Measurements from ENCODE around the gene INPP4B. TPM values are rescaled to one million over a fixed set of nuclear protein-coding genes. Genes with fewer than 3 reads are reported as not detected.

The INPP4B gene
- total RNA-seq, 2 experiments from 2014 or later = 43.7 to 44.7 TPM

DNA sequence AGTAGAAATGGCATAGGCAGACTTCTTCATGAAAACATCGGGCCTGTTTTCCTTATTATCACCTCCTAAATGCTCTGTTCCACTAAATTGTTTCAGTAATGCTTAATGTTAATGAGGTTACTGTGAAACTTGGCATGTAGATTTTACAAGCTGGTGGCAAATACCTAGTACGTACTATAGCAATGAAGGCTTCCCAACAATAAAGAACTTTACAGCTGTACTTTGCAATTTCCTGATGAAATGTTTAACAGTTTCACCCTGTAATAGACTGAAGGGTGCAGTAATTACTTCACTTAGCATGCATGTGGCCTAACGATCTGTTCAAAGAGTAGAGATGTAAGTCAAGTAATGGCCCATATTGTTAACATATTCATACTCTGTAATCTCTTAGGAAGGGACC, 685.0 kb downstream of the INPP4B start:
- POLR2A ChIA-PET = no interaction called here
- Mint-ChIP-seq H3K27me3 (ENCODE audit: low read depth) (no peaks in the 10 kb centered on the region), H3K4me1 (ENCODE audit: low read depth) (no peaks in the 10 kb centered on the region), H3K27ac (no peak overlapping the region), H3K9me3 (ENCODE audit: insufficient read depth) (no peaks in the 10 kb centered on the region), H3K36me3 (ENCODE audit: low read depth) (peaks cover 42% of the 10 kb centered on the region), H3K4me3 (no peak overlapping the region)
- CTCF ChIA-PET = no interaction called here
- ATAC-seq = no peak
- DNase-seq = no peak

DNA sequence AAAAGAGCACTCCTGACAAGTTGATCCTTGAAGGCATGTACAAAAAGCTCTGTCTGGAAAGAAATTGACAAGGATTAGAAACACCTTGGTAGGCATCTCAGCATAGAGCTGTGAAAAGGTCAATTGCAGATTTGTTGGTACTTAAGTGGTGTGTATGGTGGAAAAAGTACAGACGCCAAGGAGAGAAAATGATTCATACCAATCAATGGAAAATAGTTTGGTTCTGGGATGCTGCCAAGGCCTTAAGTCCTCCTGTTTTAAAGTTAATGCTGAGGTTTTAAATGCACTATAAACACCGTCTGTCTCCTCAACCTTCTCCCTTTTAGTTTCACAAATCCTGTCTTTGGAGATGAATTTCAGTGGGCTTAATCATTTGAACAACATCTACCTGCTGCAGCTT, 685.6 kb downstream of the INPP4B start:
- peaks cover 40% of the 10 kb centered on the region for H3K36me3 Mint-ChIP-seq (ENCODE audit: low read depth)
- no peak for DNase-seq
- no peak overlapping the region for H3K4me3 Mint-ChIP-seq

DNA sequence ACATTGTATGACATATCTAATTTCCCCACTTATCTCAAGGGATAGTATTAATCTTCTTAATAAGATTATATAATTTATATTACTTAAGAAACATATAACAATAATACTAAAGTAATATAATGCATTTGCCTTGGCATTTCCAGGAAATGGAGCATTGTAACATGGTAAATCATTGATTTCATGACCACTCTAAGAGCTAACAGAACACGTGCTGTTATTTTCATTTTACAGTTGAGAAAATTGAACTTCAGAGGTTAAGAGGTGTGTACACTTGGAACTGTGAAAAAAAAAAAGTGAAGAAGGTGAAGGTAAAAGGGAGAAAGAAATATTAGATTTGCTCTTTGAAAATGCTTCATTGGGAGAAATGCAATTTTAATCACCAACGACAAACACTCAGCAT, 687.1 kb downstream of the INPP4B start:
- H3K27me3 Mint-ChIP-seq (ENCODE audit: low read depth) = no peaks in the 10 kb centered on the region
- DNase-seq = no peak
- H3K36me3 Mint-ChIP-seq (ENCODE audit: low read depth) = peaks cover 38% of the 10 kb centered on the region
- no peak overlapping the region for H3K27ac Mint-ChIP-seq
- H3K4me3 Mint-ChIP-seq = no peak overlapping the region
- no peaks in the 10 kb centered on the region for H3K9me3 Mint-ChIP-seq (ENCODE audit: insufficient read depth)
- POLR2A ChIA-PET = no interaction called here
- CTCF ChIA-PET = no interaction called here
- ATAC-seq = no peak
- no peaks in the 10 kb centered on the region for H3K4me1 Mint-ChIP-seq (ENCODE audit: low read depth)

More for the DNA sequence above, 685.6 kb downstream of the INPP4B start:
- Mint-ChIP-seq H3K4me1 (ENCODE audit: low read depth) (no peaks in the 10 kb centered on the region), H3K27me3 (ENCODE audit: low read depth) (no peaks in the 10 kb centered on the region), H3K9me3 (ENCODE audit: insufficient read depth) (no peaks in the 10 kb centered on the region), H3K27ac (no peak overlapping the region)
- POLR2A ChIA-PET = no interaction called here
- no peak for ATAC-seq
- CTCF ChIA-PET = no interaction called here

DNA sequence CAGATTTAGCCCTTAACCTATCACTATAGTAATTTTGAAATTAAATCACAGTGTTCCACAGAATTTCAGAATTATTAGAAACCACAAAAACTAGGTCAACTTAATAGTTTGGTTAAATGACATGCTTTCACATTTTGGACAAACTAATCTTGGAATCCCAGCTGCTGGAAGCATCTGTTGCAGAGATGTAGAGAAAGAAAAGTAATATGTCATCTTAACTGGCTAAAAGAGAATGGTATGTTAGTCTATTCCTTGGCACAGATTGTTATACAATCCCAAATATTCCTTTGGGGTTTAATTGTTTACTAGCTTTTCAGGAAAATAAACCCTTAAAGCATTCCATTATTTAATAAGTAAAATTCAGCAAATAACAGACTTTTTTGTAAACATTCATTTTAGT, 689.8 kb downstream of the INPP4B start:
- ChIA-PET POLR2A (no interaction called here), CTCF (no interaction called here)
- DNase-seq = no peak
- H3K36me3 Mint-ChIP-seq (ENCODE audit: low read depth) = peaks cover 37% of the 10 kb centered on the region
- no peak overlapping the region for H3K27ac Mint-ChIP-seq
- no peaks in the 10 kb centered on the region for H3K9me3 Mint-ChIP-seq (ENCODE audit: insufficient read depth)
- H3K4me3 Mint-ChIP-seq = no peak overlapping the region
- H3K4me1 Mint-ChIP-seq (ENCODE audit: low read depth) = no peaks in the 10 kb centered on the region
- no peaks in the 10 kb centered on the region for H3K27me3 Mint-ChIP-seq (ENCODE audit: low read depth)
- ATAC-seq = no peak

DNA sequence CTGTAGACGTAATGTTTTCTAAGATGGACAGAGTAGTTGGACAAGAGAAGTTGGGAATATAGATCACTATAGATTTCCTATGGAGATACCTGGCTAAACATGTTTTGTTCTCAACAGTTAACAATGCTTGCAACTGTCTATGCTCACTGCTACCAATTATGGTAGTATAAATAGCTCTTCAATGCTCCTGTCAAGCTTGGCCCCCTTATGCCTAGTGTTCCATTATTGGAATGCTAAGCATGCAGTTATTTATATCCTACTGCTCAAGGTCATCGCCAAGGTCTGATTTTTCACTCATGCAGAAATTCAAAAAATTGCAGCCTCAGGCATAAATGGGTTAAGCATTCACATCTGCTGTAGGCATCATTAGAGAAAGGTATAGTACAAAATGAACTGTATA, 690.8 kb downstream of the INPP4B start:
- no peaks in the 10 kb centered on the region for H3K4me1 Mint-ChIP-seq (ENCODE audit: low read depth)
- DNase-seq (no peak), ATAC-seq (no peak)
- no peaks in the 10 kb centered on the region for H3K27me3 Mint-ChIP-seq (ENCODE audit: low read depth)
- POLR2A ChIA-PET = no interaction called here
- peaks cover 32% of the 10 kb centered on the region for H3K36me3 Mint-ChIP-seq (ENCODE audit: low read depth)
- H3K9me3 Mint-ChIP-seq (ENCODE audit: insufficient read depth) = no peaks in the 10 kb centered on the region
- CTCF ChIA-PET = no interaction called here
- H3K27ac Mint-ChIP-seq = no peak overlapping the region
- H3K4me3 Mint-ChIP-seq = no peak overlapping the region

DNA sequence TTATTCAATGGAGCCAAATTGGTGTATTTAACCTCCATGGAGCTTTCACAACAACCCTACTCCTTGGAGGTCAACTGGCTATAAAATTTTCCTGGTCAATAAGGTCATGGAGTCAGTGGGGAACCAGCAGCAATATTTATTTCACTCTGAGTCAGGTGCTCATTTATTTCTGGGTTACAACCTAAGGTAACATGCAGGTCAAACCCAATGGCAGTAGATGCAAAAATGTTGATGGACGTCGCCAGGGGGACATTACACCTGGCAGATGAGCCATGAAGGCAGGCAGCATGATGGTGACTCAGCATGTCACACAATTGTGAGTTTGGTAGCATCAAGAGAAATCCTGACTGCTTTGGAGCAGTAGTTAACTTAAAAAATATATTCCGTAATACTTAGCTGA, 695.6 kb downstream of the INPP4B start:
- ATAC-seq = no peak
- CTCF ChIA-PET = no interaction called here
- POLR2A ChIA-PET = interaction anchor here (1.3 kb wide), 1 partner anchor 9 kb away, joined by 3 read pairs; no protein-coding TSS in a partner anchor

DNA sequence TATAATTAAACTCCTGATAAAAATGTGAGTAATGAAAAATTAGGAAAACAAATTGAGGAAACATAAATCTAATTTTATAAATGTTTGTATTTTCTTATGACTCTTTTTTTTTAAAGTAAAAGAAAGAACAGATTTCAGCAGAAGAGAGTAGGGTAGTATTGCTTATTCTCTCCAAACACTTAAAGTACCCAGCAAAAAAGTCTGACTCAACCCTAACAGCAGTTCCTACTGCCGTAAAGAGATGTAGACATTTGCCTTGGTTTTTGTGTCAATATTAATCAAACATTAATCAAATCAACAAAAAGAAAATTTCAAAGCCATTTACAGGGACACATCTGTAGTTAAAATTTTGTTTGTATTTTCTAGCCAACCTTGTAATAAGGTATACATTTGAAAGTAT, 701.3 kb downstream of the INPP4B start:
- Mint-ChIP-seq H3K36me3 (ENCODE audit: low read depth) (peaks cover 33% of the 10 kb centered on the region), H3K27me3 (ENCODE audit: low read depth) (no peaks in the 10 kb centered on the region), H3K4me3 (no peak overlapping the region), H3K9me3 (ENCODE audit: insufficient read depth) (no peaks in the 10 kb centered on the region), H3K27ac (no peak overlapping the region), H3K4me1 (ENCODE audit: low read depth) (peaks cover 5% of the 10 kb centered on the region)
- ChIA-PET POLR2A (no interaction called here), CTCF (no interaction called here)
- ATAC-seq (no peak), DNase-seq (no peak)

More for the DNA sequence above, 695.6 kb downstream of the INPP4B start:
- H3K27me3 Mint-ChIP-seq (ENCODE audit: low read depth) = no peaks in the 10 kb centered on the region
- H3K4me3 Mint-ChIP-seq = no peak overlapping the region
- DNase-seq = no peak
- H3K4me1 Mint-ChIP-seq (ENCODE audit: low read depth) = no peaks in the 10 kb centered on the region
- H3K9me3 Mint-ChIP-seq (ENCODE audit: insufficient read depth) = no peaks in the 10 kb centered on the region
- H3K36me3 Mint-ChIP-seq (ENCODE audit: low read depth) = peaks cover 22% of the 10 kb centered on the region
- H3K27ac Mint-ChIP-seq = no peak overlapping the region

DNA sequence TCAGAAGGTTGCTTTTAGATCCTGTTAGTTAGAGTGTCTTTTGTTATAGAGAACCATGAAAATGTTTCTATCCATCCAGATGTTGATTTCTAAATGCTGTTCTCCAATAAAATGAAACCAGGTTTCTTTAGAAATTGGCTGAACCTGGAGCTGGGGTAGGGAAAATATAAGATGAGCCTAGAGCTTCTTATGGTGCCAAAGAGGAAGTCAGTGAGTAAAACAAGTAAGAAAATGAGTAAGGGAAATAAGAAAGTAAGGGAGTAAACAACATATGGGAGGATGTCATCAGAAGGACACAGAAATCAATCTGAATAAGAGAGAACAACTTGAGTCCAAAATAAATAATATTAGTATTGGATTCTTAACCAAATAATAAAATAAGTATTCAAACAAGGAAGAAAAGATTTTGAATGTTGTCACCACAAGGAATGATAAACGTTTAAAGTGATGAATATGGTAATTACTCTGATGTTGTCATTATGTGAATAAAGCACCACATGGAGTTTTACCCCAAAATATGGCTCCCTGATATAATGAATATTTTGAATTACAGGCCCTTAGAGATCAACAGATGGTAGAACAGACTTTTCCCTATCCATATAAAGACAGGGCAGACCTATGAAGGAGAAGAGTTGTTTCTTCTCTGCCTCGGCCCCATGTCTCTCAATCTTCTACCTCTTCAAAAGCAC, 703.6 kb downstream of the INPP4B start:
- ChIA-PET CTCF (no interaction called here), POLR2A (no interaction called here)
- no peak for DNase-seq
- Mint-ChIP-seq H3K4me1 (ENCODE audit: low read depth) (peaks cover 5% of the 10 kb centered on the region), H3K27me3 (ENCODE audit: low read depth) (no peaks in the 10 kb centered on the region), H3K4me3 (no peak overlapping the region), H3K9me3 (ENCODE audit: insufficient read depth) (no peaks in the 10 kb centered on the region), H3K36me3 (ENCODE audit: low read depth) (peaks cover 30% of the 10 kb centered on the region), H3K27ac (peak overlapping the region; percentile 40)
- no peak for ATAC-seq

DNA sequence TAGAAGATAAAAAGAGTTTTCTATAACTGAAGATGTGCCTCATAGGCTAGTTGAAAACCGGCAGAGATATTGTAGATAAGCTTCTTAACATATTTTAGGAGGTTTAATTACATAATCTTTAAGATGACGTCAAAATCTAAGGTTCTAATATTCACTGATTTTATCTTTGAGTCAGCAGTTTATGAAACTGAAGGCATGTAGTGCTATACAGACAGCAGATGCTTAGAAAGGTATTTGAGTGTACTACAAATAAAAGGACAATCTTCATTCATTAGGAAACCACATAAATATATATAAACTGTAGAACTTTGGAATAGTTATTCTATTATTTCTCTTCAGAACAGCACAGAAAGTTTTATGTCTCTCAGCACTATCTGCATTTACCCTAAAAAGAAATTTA, 704.9 kb downstream of the INPP4B start:
- Mint-ChIP-seq H3K27me3 (ENCODE audit: low read depth) (no peaks in the 10 kb centered on the region), H3K27ac (no peak overlapping the region), H3K9me3 (ENCODE audit: insufficient read depth) (no peaks in the 10 kb centered on the region), H3K4me1 (ENCODE audit: low read depth) (peaks cover 5% of the 10 kb centered on the region), H3K4me3 (no peak overlapping the region), H3K36me3 (ENCODE audit: low read depth) (peaks cover 35% of the 10 kb centered on the region)
- no peak for DNase-seq
- ATAC-seq = no peak
- ChIA-PET POLR2A (interaction anchor here (1.2 kb wide), 1 partner anchor 9 kb away, joined by 3 read pairs; no protein-coding TSS in a partner anchor), CTCF (no interaction called here)

DNA sequence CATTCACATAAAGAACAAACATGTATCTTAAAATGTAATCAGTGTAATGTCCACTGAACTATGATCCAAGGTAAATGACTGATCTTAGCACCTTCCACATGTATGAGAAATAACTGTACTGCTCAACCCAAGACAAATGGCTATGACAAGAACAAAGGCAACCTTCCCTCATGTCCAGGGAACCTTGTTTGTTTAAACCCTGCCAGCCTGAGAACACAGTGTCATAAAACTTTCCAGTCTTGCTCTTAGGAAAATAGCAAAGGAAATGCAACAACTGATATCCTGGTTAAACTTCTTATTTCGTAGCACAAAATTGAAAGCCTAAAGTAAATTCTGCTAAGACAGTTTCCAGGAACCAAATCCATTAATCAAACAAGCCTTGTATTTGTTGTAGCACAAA, 715.4 kb downstream of the INPP4B start:
- POLR2A ChIA-PET = no interaction called here
- DNase-seq = no peak
- CTCF ChIA-PET = interaction anchor here (0.9 to 1.8 kb wide), 2 partner anchors 717 to 824 kb away, joined by 4 read pairs; no protein-coding TSS in a partner anchor
- Mint-ChIP-seq H3K27ac (no peak overlapping the region), H3K36me3 (ENCODE audit: low read depth) (peaks cover 6% of the 10 kb centered on the region), H3K4me3 (no peak overlapping the region), H3K27me3 (ENCODE audit: low read depth) (no peaks in the 10 kb centered on the region), H3K4me1 (ENCODE audit: low read depth) (peaks cover 10% of the 10 kb centered on the region), H3K9me3 (ENCODE audit: insufficient read depth) (no peaks in the 10 kb centered on the region)
- ATAC-seq = no peak

DNA sequence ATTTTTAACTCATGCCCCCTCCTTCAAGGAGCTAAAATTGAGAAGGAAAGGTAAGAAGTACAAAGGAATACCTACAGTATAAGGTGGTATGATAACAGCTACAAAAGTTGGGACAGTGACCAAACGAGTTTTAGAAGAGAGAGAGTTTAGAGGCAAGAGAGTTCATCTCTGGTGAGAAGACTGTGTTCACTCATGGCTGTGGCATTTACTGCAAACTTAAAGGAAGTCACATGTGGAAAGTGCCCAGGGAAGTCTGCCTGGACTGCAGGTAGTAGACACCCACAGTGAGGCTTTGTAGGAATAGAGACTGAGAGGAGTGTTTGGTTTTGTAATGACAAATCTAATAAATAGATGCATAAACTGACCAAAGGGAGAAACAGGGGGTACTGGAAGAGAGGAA, 716.2 kb downstream of the INPP4B start:
- Mint-ChIP-seq H3K4me3 (no peak overlapping the region), H3K4me1 (ENCODE audit: low read depth) (peaks cover 10% of the 10 kb centered on the region), H3K27me3 (ENCODE audit: low read depth) (no peaks in the 10 kb centered on the region), H3K36me3 (ENCODE audit: low read depth) (peaks cover 6% of the 10 kb centered on the region), H3K27ac (no peak overlapping the region), H3K9me3 (ENCODE audit: insufficient read depth) (no peaks in the 10 kb centered on the region)
- DNase-seq (no peak), ATAC-seq (no peak)
- ChIA-PET CTCF (interaction anchor here (1.8 kb wide), 1 partner anchor 718 kb away, joined by 4 read pairs; no protein-coding TSS in a partner anchor), POLR2A (no interaction called here)

DNA sequence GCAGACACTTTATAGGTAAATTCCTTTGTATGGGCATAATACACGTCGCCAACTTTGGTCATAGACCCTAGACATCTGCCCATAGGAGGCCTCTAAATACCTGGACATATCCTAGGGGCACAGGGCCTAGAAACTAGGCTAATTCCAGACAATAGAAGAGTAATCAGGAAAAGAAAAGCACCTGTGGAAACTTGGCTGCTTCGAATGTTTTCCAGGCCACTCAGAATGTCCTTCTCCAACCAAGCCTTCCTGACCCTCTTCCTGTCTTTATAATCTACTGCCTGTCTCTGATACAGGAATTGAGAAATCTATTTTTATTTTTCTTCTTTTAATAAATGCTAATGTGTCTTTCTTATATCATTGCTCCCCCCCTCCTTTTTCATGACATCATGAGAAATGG, 716.6 kb downstream of the INPP4B start:
- H3K4me1 Mint-ChIP-seq (ENCODE audit: low read depth) = peaks cover 10% of the 10 kb centered on the region
- DNase-seq = no peak
- no peak overlapping the region for H3K4me3 Mint-ChIP-seq
- peaks cover 6% of the 10 kb centered on the region for H3K36me3 Mint-ChIP-seq (ENCODE audit: low read depth)
- no peaks in the 10 kb centered on the region for H3K27me3 Mint-ChIP-seq (ENCODE audit: low read depth)
- H3K27ac Mint-ChIP-seq = no peak overlapping the region
- ATAC-seq = no peak
- no peaks in the 10 kb centered on the region for H3K9me3 Mint-ChIP-seq (ENCODE audit: insufficient read depth)
- ChIA-PET CTCF (interaction anchor here (1.4 kb wide), 1 partner anchor 223 kb away, joined by 5 read pairs; no protein-coding TSS in a partner anchor), POLR2A (no interaction called here)

DNA sequence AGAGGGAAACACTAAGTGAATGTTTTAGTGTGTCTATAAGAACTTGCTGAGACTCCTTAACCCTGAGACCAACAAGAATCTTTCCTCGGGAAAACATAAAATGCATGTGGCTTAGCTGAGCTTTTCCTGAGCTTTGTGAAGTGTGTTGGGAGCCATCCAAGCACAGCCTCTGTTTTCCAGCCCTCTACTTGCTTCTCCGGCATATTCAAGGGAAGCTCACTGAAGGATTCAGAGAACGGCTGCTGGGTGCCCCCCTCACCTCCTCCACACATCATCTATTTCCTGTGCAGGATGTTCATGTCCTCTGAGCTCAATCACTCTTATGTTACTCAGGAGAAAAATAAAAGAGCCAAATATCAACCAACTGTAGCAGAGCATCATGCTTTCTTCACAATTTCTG, 717.6 kb downstream of the INPP4B start:
- ChIA-PET CTCF (interaction anchor here (0.9 to 1.6 kb wide), 8 partner anchors 154 to 720 kb away, joined by 3 to 8 read pairs (median 4); partner anchors contain the start of gene INPP4B), POLR2A (no interaction called here)
- H3K27ac Mint-ChIP-seq = no peak overlapping the region
- DNase-seq (no peak), ATAC-seq (no peak)
- H3K4me3 Mint-ChIP-seq = no peak overlapping the region
- peaks cover 8% of the 10 kb centered on the region for H3K36me3 Mint-ChIP-seq (ENCODE audit: low read depth)
- peaks cover 10% of the 10 kb centered on the region for H3K4me1 Mint-ChIP-seq (ENCODE audit: low read depth)
- no peaks in the 10 kb centered on the region for H3K27me3 Mint-ChIP-seq (ENCODE audit: low read depth)
- no peaks in the 10 kb centered on the region for H3K9me3 Mint-ChIP-seq (ENCODE audit: insufficient read depth)
